HL-60 (cell line): Measurements from ENCODE around the gene F5.

Experiments used
- DNase-seq, 2 experiments: peaks; one replicate each; pipeline ENCODE4 v3.0.0-alpha.2; 2010 to 2020; ENCODE audit warnings: low read depth in 1 of 2, low spot score in 1 of 2
- H3K27ac ChIP-seq: fragments of 250-450 bp; sonication (Bioruptor Pico); replicated peaks from 2 replicates; pipeline ENCODE4 v1.5.1; 2020; ENCODE audit warnings: mild to moderate bottlenecking, moderate library complexity
- H3K27me3 ChIP-seq: fragments of 250-450 bp; sonication (Bioruptor Pico); 2 replicates; pipeline ENCODE4 v1.5.1; 2021; ENCODE audit warnings: mild to moderate bottlenecking, moderate library complexity; ENCODE audit not compliant: insufficient read depth, poor library complexity, severe bottlenecking
- H3K4me3 ChIP-seq: replicated peaks from 2 replicates; pipeline ENCODE4 v1.5.1; 2011; ENCODE audit warnings: mild to moderate bottlenecking, control low read depth, low read length; ENCODE audit not compliant: insufficient read depth
- GABPA ChIP-seq: IDR thresholded peaks from 2 replicates; pipeline ENCODE4 v1.6.1; 2012; ENCODE audit warnings: low read depth
- POLR2AphosphoS5 ChIP-seq: IDR thresholded peaks from 2 replicates; pipeline ENCODE4 v1.6.1; 2012; ENCODE audit warnings: low read depth
- SPI1 ChIP-seq: IDR thresholded peaks from 2 replicates; pipeline ENCODE4 v1.6.1; 2012; ENCODE audit warnings: low read depth, mild to moderate bottlenecking, borderline replicate concordance
- TF ChIP-seq, protein P1 (sequence below): IDR thresholded peaks from one replicate; pipeline ENCODE4 v1.5.1; 2011; ENCODE audit warnings: low read length, control low read depth, inconsistent platforms; ENCODE audit not compliant: insufficient read depth
- TF ChIP-seq, protein P2 (sequence below): IDR thresholded peaks from 2 replicates; pipeline ENCODE4 v1.6.1; 2012; ENCODE audit warnings: low read depth; ENCODE audit not compliant: insufficient replicate concordance

F5 gene

DNA sequence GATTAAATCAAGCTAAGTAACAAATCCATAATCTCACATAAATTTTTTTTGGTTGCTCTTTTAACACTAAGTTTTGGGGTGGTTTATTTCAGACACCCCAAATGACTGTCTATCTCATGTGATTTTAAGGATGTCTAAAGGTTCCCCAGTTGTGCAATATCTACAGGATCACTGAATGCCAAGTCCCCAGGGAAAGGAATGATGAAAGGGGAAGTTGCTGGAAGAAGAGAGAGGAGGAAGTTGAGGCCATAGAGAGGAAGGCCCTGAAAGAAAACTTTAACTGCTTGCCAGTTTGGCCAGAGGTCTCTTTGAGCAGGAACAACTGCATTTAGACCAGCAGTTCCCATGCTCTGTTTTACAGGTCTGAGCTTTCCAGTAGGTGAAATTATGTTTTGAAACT is 73.1 kb downstream of the F5 start:
- peak overlapping the region; percentile 48 for H3K27ac ChIP-seq
- peak; percentile 84 to 96 for DNase-seq

DNA sequence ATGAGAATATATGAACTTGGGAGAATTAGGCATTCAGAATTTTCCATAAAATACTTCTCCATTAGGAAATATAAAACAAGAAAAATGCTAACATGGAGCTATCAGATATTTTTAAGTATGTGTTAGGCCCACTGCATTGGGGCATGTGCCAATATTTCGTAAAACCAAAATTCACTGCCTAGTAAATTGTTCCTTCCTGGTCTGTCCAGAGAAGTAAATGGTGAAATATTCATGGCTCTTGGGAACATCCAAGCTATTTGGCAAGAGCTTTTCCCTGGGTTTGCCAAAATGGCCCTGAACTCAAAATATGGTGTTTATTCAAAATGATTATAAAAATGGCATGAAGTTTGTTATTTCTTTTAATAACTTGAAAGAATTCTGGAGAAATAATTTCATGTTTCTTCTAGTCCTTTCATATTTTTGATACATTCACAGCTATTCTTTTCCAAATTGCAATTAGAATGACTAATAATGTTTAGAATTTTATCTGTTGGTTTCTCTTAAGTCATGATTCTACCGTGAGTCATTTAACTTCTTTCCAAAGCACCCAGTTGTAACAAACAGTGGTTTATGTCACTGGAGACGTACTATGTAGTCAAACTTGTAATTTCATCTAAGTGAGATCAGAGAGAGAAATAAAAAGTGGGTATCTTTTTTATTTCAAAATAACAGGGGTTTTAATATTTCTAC is 74.8 kb downstream of the F5 start:
- no peak for TF ChIP-seq SPI1
- no peak for TF ChIP-seq POLR2AphosphoS5
- TF ChIP-seq, protein P1, sequence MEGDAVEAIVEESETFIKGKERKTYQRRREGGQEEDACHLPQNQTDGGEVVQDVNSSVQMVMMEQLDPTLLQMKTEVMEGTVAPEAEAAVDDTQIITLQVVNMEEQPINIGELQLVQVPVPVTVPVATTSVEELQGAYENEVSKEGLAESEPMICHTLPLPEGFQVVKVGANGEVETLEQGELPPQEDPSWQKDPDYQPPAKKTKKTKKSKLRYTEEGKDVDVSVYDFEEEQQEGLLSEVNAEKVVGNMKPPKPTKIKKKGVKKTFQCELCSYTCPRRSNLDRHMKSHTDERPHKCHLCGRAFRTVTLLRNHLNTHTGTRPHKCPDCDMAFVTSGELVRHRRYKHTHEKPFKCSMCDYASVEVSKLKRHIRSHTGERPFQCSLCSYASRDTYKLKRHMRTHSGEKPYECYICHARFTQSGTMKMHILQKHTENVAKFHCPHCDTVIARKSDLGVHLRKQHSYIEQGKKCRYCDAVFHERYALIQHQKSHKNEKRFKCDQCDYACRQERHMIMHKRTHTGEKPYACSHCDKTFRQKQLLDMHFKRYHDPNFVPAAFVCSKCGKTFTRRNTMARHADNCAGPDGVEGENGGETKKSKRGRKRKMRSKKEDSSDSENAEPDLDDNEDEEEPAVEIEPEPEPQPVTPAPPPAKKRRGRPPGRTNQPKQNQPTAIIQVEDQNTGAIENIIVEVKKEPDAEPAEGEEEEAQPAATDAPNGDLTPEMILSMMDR = no peak
- no peak for TF ChIP-seq GABPA
- TF ChIP-seq, protein P2, sequence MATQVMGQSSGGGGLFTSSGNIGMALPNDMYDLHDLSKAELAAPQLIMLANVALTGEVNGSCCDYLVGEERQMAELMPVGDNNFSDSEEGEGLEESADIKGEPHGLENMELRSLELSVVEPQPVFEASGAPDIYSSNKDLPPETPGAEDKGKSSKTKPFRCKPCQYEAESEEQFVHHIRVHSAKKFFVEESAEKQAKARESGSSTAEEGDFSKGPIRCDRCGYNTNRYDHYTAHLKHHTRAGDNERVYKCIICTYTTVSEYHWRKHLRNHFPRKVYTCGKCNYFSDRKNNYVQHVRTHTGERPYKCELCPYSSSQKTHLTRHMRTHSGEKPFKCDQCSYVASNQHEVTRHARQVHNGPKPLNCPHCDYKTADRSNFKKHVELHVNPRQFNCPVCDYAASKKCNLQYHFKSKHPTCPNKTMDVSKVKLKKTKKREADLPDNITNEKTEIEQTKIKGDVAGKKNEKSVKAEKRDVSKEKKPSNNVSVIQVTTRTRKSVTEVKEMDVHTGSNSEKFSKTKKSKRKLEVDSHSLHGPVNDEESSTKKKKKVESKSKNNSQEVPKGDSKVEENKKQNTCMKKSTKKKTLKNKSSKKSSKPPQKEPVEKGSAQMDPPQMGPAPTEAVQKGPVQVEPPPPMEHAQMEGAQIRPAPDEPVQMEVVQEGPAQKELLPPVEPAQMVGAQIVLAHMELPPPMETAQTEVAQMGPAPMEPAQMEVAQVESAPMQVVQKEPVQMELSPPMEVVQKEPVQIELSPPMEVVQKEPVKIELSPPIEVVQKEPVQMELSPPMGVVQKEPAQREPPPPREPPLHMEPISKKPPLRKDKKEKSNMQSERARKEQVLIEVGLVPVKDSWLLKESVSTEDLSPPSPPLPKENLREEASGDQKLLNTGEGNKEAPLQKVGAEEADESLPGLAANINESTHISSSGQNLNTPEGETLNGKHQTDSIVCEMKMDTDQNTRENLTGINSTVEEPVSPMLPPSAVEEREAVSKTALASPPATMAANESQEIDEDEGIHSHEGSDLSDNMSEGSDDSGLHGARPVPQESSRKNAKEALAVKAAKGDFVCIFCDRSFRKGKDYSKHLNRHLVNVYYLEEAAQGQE = no peak
- Histone ChIP-seq H3K27me3 (no peaks in the 10 kb centered on the region), H3K27ac (no peak overlapping the region), H3K4me3 (no peak overlapping the region)
- DNase-seq = no peak

More for the DNA sequence above, 73.1 kb downstream of the F5 start:
- H3K4me3 ChIP-seq = no peak overlapping the region
- H3K27me3 ChIP-seq = no peaks in the 10 kb centered on the region
- TF ChIP-seq POLR2AphosphoS5 = peak; percentile 42; the same call in 1 of the 2 replicates
- TF ChIP-seq, protein P1 = no peak
- TF ChIP-seq GABPA = peak; percentile 21; the same call in 1 of the 2 replicates
- TF ChIP-seq, protein P2 = no peak
- peak; percentile 87 for TF ChIP-seq SPI1

DNA sequence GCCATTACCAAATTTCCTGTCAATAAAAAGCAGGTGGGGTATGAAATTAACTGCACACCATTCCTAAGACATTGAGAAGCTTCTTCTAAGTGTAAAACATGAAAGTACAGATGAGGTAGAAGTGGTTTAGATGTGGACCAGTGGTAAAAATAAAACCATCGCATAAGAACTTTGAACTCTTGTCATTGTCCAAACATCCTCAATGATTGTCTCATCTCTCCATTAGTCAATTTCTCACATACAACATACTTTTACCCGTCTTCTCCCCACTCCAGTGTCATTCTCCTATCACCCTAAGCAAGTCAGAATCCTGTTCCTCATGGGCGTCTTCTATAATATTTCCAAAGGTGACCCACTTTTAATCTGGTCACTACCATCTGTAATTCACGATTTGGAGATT is 76.2 kb downstream of the F5 start:
- H3K27ac ChIP-seq = no peak overlapping the region
- TF ChIP-seq, protein P1 = no peak
- no peak for TF ChIP-seq GABPA
- no peak for TF ChIP-seq POLR2AphosphoS5
- no peak overlapping the region for H3K4me3 ChIP-seq
- no peaks in the 10 kb centered on the region for H3K27me3 ChIP-seq
- DNase-seq = no peak

DNA sequence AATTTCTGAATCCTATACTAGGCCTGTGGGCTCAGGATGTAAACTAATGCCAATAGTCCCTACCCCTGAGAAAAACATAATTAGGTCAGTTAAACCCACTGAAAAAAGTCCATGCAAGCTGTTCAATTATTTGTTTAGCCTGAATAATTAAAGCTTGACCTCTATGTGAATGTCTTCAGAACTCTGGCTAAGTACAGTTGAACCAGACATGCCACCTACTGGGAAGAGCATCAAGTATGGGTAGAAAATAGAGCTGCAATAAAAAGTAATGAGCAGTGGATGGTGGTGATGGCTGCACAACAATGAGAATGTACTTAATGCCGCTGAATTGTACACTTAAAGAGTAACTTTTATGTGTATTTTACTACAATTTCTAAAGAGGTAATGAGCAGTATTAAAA is 76.9 kb downstream of the F5 start:
- Histone ChIP-seq H3K4me3 (no peak overlapping the region), H3K27me3 (no peaks in the 10 kb centered on the region), H3K27ac (no peak overlapping the region)
- TF ChIP-seq, protein P1 = no peak
- no peak for TF ChIP-seq SPI1
- TF ChIP-seq POLR2AphosphoS5 = no peak
- TF ChIP-seq, protein P2 = no peak
- TF ChIP-seq GABPA = no peak
- no peak for DNase-seq
